ENCODE measurements around the gene MINDY4. TPM values are rescaled to one million over a fixed set of nuclear protein-coding genes. Genes with fewer than 3 reads are reported as not detected.

The MINDY4 gene
- total RNA-seq, 1 experiment from 2014 or later, result 9.2 TPM

- no peak overlapping the region for H3K27ac Mint-ChIP-seq (ENCODE audit: low read depth, unreplicated experiment)
- no TSS peak for BruUV-seq (replicated peaks)
- no peak overlapping the region for H3K4me3 Mint-ChIP-seq (ENCODE audit: unreplicated experiment)
- peaks cover 18% of the 10 kb centered on the region for H3K4me1 Mint-ChIP-seq (ENCODE audit: insufficient read depth, unreplicated experiment)
- POLR2A ChIA-PET, result no interaction called here
- no peaks in the 10 kb centered on the region for H3K9me3 Mint-ChIP-seq (ENCODE audit: unreplicated experiment)
- H3K27me3 Mint-ChIP-seq (ENCODE audit: insufficient read depth, unreplicated experiment), result no peaks in the 10 kb centered on the region
- intact Hi-C loops (cut with micrococcal nuclease), result no loop called here
- no peak for TF ChIP-seq CTCF (IDR thresholded peaks at IDR 0.05; ENCODE audit: unreplicated experiment)
- CTCF ChIA-PET, result interaction anchor here (0.7 to 3.6 kb wide), 5 partner anchors 14 to 201 kb away, joined by 3 to 18 read pairs (median 4); no protein-coding TSS in a partner anchor
- no peak for DNase-seq (ENCODE audit: unreplicated experiment)
- H3K36me3 Mint-ChIP-seq (ENCODE audit: insufficient read depth, unreplicated experiment), result no peaks in the 10 kb centered on the region
Observed at GRCh38 chr7:30921540-30922401, 150.6 kb downstream of the MINDY4 start.

GRCh38 chr7:30922596-30922995 lies 151.4 kb downstream of the MINDY4 start:
- intact Hi-C loops (cut with micrococcal nuclease), result no loop called here
- TF ChIP-seq CTCF (IDR thresholded peaks at IDR 0.05; ENCODE audit: unreplicated experiment), result no peak
- Mint-ChIP-seq H3K27ac (ENCODE audit: low read depth, unreplicated experiment) (no peak overlapping the region), H3K36me3 (ENCODE audit: insufficient read depth, unreplicated experiment) (no peaks in the 10 kb centered on the region), H3K4me3 (ENCODE audit: unreplicated experiment) (no peak overlapping the region), H3K9me3 (ENCODE audit: unreplicated experiment) (no peaks in the 10 kb centered on the region), H3K27me3 (ENCODE audit: insufficient read depth, unreplicated experiment) (no peaks in the 10 kb centered on the region), H3K4me1 (ENCODE audit: insufficient read depth, unreplicated experiment) (peaks cover 18% of the 10 kb centered on the region)
- no TSS peak for BruUV-seq (replicated peaks)
- ChIA-PET POLR2A (no interaction called here), CTCF (interaction anchor here (0.5 to 1.3 kb wide), 4 partner anchors 16 to 200 kb away, joined by 3 to 6 read pairs (median 4); no protein-coding TSS in a partner anchor)
- DNase-seq (ENCODE audit: unreplicated experiment), result no peak

- Mint-ChIP-seq H3K4me1 (ENCODE audit: insufficient read depth, unreplicated experiment) (peaks cover 18% of the 10 kb centered on the region), H3K9me3 (ENCODE audit: unreplicated experiment) (no peaks in the 10 kb centered on the region), H3K36me3 (ENCODE audit: insufficient read depth, unreplicated experiment) (no peaks in the 10 kb centered on the region), H3K27ac (ENCODE audit: low read depth, unreplicated experiment) (no peak overlapping the region), H3K27me3 (ENCODE audit: insufficient read depth, unreplicated experiment) (no peaks in the 10 kb centered on the region), H3K4me3 (ENCODE audit: unreplicated experiment) (no peak overlapping the region)
- TF ChIP-seq CTCF (IDR thresholded peaks at IDR 0.05; ENCODE audit: unreplicated experiment), result no peak
- no peak for DNase-seq (ENCODE audit: unreplicated experiment)
- CTCF ChIA-PET, result interaction anchor here (0.5 to 2.1 kb wide), 4 partner anchors 15 to 61 kb away, joined by 3 to 11 read pairs (median 5); no protein-coding TSS in a partner anchor
- intact Hi-C loops (cut with micrococcal nuclease), result no loop called here
- BruUV-seq (replicated peaks), result no TSS peak
- POLR2A ChIA-PET, result no interaction called here
Observed at GRCh38 chr7:30923009-30923773, 152.0 kb downstream of the MINDY4 start.

DNA sequence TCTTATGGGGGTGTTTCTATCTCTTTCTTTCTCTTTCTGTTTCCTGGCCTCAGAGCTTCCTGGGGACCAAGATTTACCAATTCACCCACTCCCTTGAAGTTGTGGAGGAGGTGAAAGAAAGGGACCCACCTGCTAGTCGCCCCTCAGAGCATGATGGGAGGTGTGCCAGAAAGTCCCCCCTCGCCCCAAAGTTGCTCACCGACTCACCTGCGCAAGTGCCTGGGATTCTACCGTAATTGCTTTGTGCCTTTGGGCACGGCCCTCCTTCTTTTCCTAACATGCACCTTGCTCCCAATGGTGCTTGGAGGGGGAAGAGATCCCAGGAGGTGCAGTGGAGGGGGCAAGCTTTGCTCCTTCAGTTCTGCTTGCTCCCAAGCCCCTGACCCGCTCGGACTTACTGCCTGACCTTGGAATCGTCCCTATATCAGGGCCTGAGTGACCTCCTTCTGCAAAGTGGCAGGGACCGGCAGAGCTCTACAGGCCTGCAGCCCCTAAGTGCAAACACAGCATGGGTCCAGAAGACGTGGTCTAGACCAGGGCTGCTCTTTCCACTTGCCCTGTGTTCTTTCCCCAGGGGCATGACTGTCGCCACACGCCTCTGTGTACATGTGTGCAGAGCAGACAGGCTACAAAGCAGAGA lies 152.7 kb downstream of the MINDY4 start:
- intact Hi-C loops (cut with micrococcal nuclease), result no loop called here
- Mint-ChIP-seq H3K27ac (ENCODE audit: low read depth, unreplicated experiment) (no peak overlapping the region), H3K9me3 (ENCODE audit: unreplicated experiment) (no peaks in the 10 kb centered on the region), H3K27me3 (ENCODE audit: insufficient read depth, unreplicated experiment) (peaks cover 1% of the 10 kb centered on the region), H3K4me1 (ENCODE audit: insufficient read depth, unreplicated experiment) (peaks cover 18% of the 10 kb centered on the region), H3K36me3 (ENCODE audit: insufficient read depth, unreplicated experiment) (no peaks in the 10 kb centered on the region), H3K4me3 (ENCODE audit: unreplicated experiment) (no peak overlapping the region)
- no peak for DNase-seq (ENCODE audit: unreplicated experiment)
- CTCF ChIA-PET, result interaction anchor here (0.8 to 2.1 kb wide), 3 partner anchors 14 to 197 kb away, joined by 3 to 11 read pairs (median 4); no protein-coding TSS in a partner anchor
- no TSS peak for BruUV-seq (replicated peaks)
- POLR2A ChIA-PET, result no interaction called here
- no peak for TF ChIP-seq CTCF (IDR thresholded peaks at IDR 0.05; ENCODE audit: unreplicated experiment)

Measured in MCF 10A (cell line).